PC-3 (cell line): ENCODE results near the gene UVSSA. TPM values are rescaled to one million over a fixed set of nuclear protein-coding genes. Genes with fewer than 3 reads are reported as not detected.
A peak's percentile ranks its signal among the peaks of the same experiment; 100 is the strongest.

Experiments
- ATAC-seq: fragments of 200-7000 bp; cut with Tn5 transposase; 2 replicates; pipeline ENCODE4 v1.9.1; 2020; ENCODE audit warnings: mild to moderate bottlenecking, moderate library complexity
- BruUV-seq: library from RNA; stranded (reverse); fragments of 400-500 nt; replicated peaks from 2 replicates; lab custom pipeline; 2021; lab: Mats Ljungman, UMichigan
- CTCF ChIA-PET: fragments of 300-600 bp; sonication (Branson Sonifier 250); formaldehyde crosslinking; loops from one replicate; lab custom pipeline; 2022; ENCODE audit warnings: antibody characterized with exemption; lab: Charles Lee
- POLR2A ChIA-PET: fragments of 300-600 bp; sonication (Branson Sonifier 250); formaldehyde crosslinking; loops from one replicate; lab custom pipeline; 2022; ENCODE audit warnings: antibody characterized with exemption; ENCODE audit not compliant: unreplicated experiment; lab: Charles Lee
- DNase-seq: peaks from one replicate; pipeline ENCODE4 v3.0.0-alpha.2; 2015
- H2AFZ ChIP-seq: fragments of 300-600 bp; sonication (generic); 2 replicates; pipeline ENCODE4 v1.6.0; 2016; ENCODE audit warnings: antibody characterized with exemption, low read length
- H3F3A ChIP-seq: fragments of 300-600 bp; sonication (generic); one replicate; pipeline ENCODE4 v1.6.0; 2017; ENCODE audit warnings: antibody characterized with exemption, low read length, control low read depth, mild to moderate bottlenecking; ENCODE audit not compliant: unreplicated experiment
- H3K27ac ChIP-seq: fragments of 300-600 bp; sonication (generic); 2 replicates; pipeline ENCODE4 v1.5.1; 2016; ENCODE audit warnings: mild to moderate bottlenecking, low read length
- H3K27me3 ChIP-seq: fragments of 300-600 bp; sonication (generic); 2 replicates; pipeline ENCODE4 v1.6.1; 2016; ENCODE audit warnings: low read length, mixed read lengths
- H3K36me3 ChIP-seq: fragments of 300-600 bp; sonication (generic); 2 replicates; pipeline ENCODE4 v1.6.1; 2016; ENCODE audit warnings: low read depth, mixed run types, low read length, mixed read lengths
- H3K4me1 ChIP-seq: fragments of 300-600 bp; sonication (generic); 2 replicates; pipeline ENCODE4 v1.5.1; 2016; ENCODE audit warnings: low read length; ENCODE audit not compliant: insufficient read depth
- H3K4me2 ChIP-seq: fragments of 300-600 bp; sonication (generic); 2 replicates; pipeline ENCODE4 v1.6.0; 2016; ENCODE audit warnings: low read length
- H3K4me3 ChIP-seq: fragments of 300-600 bp; sonication (generic); 2 replicates; pipeline ENCODE4 v1.5.1; 2016; ENCODE audit warnings: mild to moderate bottlenecking, low read length, mixed read lengths
- H3K79me2 ChIP-seq: fragments of 300-600 bp; sonication (generic); 2 replicates; pipeline ENCODE4 v1.6.1; 2017; ENCODE audit warnings: low read length, mixed read lengths
- H3K9ac ChIP-seq: fragments of 300-600 bp; sonication (generic); 2 replicates; pipeline ENCODE4 v1.6.0; 2016; ENCODE audit warnings: mild to moderate bottlenecking, low read length
- H3K9me2 ChIP-seq: fragments of 300-600 bp; sonication (generic); replicated peaks from 2 replicates; pipeline ENCODE4 v1.6.1; 2016; ENCODE audit warnings: mixed run types, low read length, mixed read lengths
- H3K9me3 ChIP-seq: fragments of 300-600 bp; sonication (generic); 2 replicates; pipeline ENCODE4 v1.6.1; 2016; ENCODE audit warnings: low read length, mixed read lengths
- H4K20me1 ChIP-seq: fragments of 300-600 bp; sonication (generic); 2 replicates; pipeline ENCODE4 v1.6.1; 2016; ENCODE audit warnings: low read length, mixed read lengths
- EZH2 ChIP-seq: fragments of 300-600 bp; sonication (generic); IDR thresholded peaks from one replicate; pipeline ENCODE4 v1.6.1; 2017; ENCODE audit warnings: antibody characterized with exemption, mild to moderate bottlenecking, low read length; ENCODE audit not compliant: unreplicated experiment
- EZH2phosphoT487 ChIP-seq: fragments of 300-600 bp; sonication (generic); IDR thresholded peaks from 2 replicates; pipeline ENCODE4 v1.6.1; 2018; ENCODE audit warnings: mild to moderate bottlenecking, antibody characterized with exemption, low read length, borderline replicate concordance
- intact Hi-C: fragments of 100-400 bp; cut with micrococcal nuclease; formaldehyde crosslinking; loops from 2 replicates; pipeline ENCODE4 v1.9.0; 2023
- total RNA-seq: library from RNA; depleted of rRNA; stranded (reverse); fragments of >200 nt; gene quantifications from 2 replicates; pipeline ENCODE4 v1.2.3, GENCODE V29; 2014
- TF ChIP-seq, protein P1 (sequence below): fragments of 300-600 bp; sonication (generic); conservative IDR thresholded peaks from 2 replicates; pipeline ENCODE4 v1.5.1; 2017; ENCODE audit warnings: antibody characterized with exemption, low read depth, mild to moderate bottlenecking, low read length

Gene UVSSA
- total RNA-seq, 1 experiment from 2014 or later, result 6.2 TPM

DNA sequence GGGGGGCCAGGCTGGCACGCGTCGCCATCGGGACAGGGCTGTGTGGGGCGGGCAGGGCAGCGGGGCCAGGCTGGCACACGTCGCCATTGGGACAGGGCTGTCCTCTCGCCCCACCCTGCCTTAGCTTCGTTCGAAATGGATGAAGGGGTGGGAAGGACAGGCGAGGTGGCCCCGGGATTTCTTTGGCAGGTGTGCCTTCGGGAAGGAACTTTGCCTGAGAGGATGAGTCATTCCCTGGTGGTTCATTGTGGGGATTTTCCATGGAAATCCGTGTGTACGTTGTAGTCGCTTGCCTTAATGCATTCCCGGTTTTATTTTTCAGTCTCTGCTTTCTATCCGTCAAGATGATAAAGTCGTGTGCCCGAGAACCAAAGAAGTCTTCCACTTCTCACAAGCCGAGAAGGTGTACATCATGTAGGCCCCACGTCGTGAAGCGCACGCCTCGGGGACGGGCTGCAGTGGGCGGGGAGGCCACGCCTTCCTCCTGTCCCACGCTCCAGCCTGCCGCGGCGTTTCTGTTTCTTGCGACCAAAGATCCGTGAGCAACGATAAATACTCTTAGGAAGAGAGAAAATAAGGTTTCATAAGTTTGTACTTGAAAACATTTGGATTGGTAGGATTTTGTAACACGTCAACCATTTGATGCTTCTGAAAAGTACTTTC lies 8.1 kb upstream of the UVSSA start:
- ATAC-seq, result peak; percentile 8; the same call in 1 of the 2 replicates
- POLR2A ChIA-PET, result no interaction called here

DNA sequence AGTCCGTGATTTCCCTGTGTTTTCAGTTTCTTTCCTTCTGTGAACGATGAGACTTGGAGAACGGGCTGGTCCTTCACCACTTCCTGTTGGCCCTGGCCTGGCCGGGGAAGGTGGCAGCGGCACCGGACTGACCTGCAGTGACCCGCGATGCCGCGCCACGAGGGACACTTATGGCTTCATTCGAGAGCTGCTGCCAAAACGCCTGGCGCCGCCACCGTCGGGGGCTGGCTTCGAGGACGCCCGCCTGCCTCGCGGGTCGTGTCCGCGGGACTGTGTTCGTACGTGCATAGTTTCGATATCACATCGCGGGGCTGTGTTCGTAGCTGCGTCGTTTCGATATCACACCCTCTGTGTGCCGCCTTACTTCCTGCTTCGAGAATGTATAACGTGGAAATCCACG lies 7.5 kb upstream of the UVSSA start:
- ATAC-seq (no peak), DNase-seq (no peak)
- Histone ChIP-seq H3K9ac (no peak overlapping the region), H3K4me1 (peaks cover 28% of the 10 kb centered on the region), H3K9me3 (no peaks in the 10 kb centered on the region), H3K36me3 (peaks cover 24% of the 10 kb centered on the region), H2AFZ (no peak overlapping the region), H3K9me2 (no peaks in the 10 kb centered on the region), H3K4me3 (no peak overlapping the region), H3K4me2 (no peak overlapping the region), H3K79me2 (no peaks in the 10 kb centered on the region), H3K27me3 (no peaks in the 10 kb centered on the region), H3F3A (no peaks in the 10 kb centered on the region), H4K20me1 (no peaks in the 10 kb centered on the region), H3K27ac (no peak overlapping the region)
- POLR2A ChIA-PET, result no interaction called here
- TF ChIP-seq EZH2phosphoT487 (no peak), EZH2 (no peak)
- TF ChIP-seq, protein P1, sequence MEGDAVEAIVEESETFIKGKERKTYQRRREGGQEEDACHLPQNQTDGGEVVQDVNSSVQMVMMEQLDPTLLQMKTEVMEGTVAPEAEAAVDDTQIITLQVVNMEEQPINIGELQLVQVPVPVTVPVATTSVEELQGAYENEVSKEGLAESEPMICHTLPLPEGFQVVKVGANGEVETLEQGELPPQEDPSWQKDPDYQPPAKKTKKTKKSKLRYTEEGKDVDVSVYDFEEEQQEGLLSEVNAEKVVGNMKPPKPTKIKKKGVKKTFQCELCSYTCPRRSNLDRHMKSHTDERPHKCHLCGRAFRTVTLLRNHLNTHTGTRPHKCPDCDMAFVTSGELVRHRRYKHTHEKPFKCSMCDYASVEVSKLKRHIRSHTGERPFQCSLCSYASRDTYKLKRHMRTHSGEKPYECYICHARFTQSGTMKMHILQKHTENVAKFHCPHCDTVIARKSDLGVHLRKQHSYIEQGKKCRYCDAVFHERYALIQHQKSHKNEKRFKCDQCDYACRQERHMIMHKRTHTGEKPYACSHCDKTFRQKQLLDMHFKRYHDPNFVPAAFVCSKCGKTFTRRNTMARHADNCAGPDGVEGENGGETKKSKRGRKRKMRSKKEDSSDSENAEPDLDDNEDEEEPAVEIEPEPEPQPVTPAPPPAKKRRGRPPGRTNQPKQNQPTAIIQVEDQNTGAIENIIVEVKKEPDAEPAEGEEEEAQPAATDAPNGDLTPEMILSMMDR, result no peak
- TSS peak; percentile 28 for BruUV-seq
- CTCF ChIA-PET, result no interaction called here
- intact Hi-C loops, result no loop called here

More for the DNA sequence above, 8.1 kb upstream of the UVSSA start:
- Histone ChIP-seq H3K79me2 (no peaks in the 10 kb centered on the region), H2AFZ (no peak overlapping the region), H3K4me2 (no peak overlapping the region), H3K27me3 (no peaks in the 10 kb centered on the region), H3F3A (no peaks in the 10 kb centered on the region), H3K4me3 (no peak overlapping the region), H4K20me1 (no peaks in the 10 kb centered on the region), H3K9me2 (no peaks in the 10 kb centered on the region), H3K4me1 (peaks cover 22% of the 10 kb centered on the region), H3K9ac (no peak overlapping the region), H3K36me3 (peaks cover 28% of the 10 kb centered on the region), H3K9me3 (no peaks in the 10 kb centered on the region), H3K27ac (peak overlapping the region; percentile 41; the same call in 1 of the 2 replicates)
- intact Hi-C loops, result no loop called here
- no TSS peak for BruUV-seq
- no peak for TF ChIP-seq EZH2phosphoT487
- TF ChIP-seq, protein P1, result no peak
- no peak for TF ChIP-seq EZH2
- DNase-seq, result peak; percentile 51
- CTCF ChIA-PET, result no interaction called here

DNA sequence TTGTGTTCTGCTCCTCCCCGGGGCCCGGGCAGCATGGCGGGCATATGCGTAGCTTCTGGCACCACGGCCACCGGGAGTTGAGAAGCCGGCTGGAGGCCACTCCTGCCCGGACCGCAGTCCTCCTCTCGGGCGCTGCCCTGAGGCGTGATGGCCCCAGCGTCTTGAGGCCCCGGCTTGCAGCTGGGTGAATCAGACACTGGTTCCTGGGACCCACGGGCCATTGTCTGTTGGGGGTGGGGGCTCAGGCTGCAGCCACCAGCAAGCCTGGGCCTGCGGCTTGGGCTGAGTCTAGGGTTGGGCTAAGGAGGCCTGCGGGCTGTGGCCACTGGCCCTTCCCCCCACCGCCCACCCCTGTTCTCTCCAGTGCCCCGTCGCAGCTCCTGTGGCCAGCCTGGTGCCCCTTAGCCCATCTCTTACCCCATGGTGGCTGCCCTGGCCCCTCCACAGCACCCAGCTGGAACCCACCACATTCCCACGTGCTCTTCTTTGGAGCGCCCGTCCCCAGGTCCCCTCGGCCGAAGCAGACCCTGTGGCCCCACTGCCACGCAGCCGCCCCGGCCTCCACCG lies 6.7 kb upstream of the UVSSA start:
- TF ChIP-seq EZH2, result no peak
- TF ChIP-seq, protein P1, result no peak
- no peak for TF ChIP-seq EZH2phosphoT487
- CTCF ChIA-PET, result no interaction called here
- intact Hi-C loops, result no loop called here
- Histone ChIP-seq H3K27me3 (no peaks in the 10 kb centered on the region), H3F3A (no peaks in the 10 kb centered on the region), H3K9ac (no peak overlapping the region), H3K79me2 (no peaks in the 10 kb centered on the region), H2AFZ (no peak overlapping the region), H3K4me3 (no peak overlapping the region), H3K9me2 (no peaks in the 10 kb centered on the region), H3K4me1 (peaks cover 36% of the 10 kb centered on the region), H3K4me2 (no peak overlapping the region), H3K36me3 (peaks cover 17% of the 10 kb centered on the region), H4K20me1 (no peaks in the 10 kb centered on the region), H3K9me3 (no peaks in the 10 kb centered on the region), H3K27ac (no peak overlapping the region)
- no TSS peak for BruUV-seq
- POLR2A ChIA-PET, result no interaction called here
- ATAC-seq (no peak), DNase-seq (no peak)
